Stimulated activated CD8-positive, alpha-beta memory T cell treated with anti-CD3 and anti-CD28 coated beads, Interleukin-15, amount 100 ng/mL, for 24 hours (primary cell): Measurements from ENCODE around the gene ST3GAL3.

Source experiments
- DNase-seq: peaks from one replicate; pipeline ENCODE4 v3.0.0-alpha.2; 2020; ENCODE audit warnings: low read depth

ST3GAL3 gene

GRCh38 chr1:43965316-43965715, 258.0 kb downstream of the ST3GAL3 start:
- no peak for DNase-seq

DNA sequence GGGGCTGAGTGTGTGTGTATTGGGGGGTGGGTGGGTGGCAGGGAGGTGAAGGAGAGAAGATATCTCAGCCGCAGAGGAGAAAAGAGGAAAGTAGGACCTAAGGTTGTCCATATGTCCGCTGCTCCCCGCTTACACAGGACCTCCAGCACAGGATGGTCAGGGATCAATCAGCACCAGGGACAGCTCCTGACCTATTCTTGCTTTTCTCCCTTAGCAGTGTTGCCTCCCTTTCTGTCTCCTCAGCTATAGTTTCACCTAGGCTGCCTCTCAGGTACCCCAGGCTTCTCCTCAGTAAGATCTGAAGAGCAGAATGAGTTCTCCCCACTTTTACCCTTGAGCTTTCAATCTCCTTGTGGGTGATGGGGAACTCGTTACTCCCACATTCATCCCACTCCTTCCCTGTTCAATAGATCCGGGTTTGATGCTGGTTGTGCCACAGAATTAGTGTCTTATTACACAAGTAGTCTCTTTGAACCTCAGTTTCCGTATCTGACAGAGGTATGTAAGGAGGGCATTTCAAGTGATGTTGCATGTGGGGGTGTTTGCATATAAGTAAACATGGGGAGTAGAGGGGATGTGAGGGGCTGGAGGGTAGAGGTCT, 261.1 kb downstream of the ST3GAL3 start:
- DNase-seq, result no peak

GRCh38 chr1:43969416-43969745, 262.0 kb downstream of the ST3GAL3 start:
- DNase-seq, result no peak

GRCh38 chr1:43969746-43970466, 262.6 kb downstream of the ST3GAL3 start, which contains the start of gene DPH2:
TSS of gene DPH2 (plus strand) at chr1:43970010. CDS start at chr1:43970176, 166 bp downstream.
- peak; percentile 82 for DNase-seq

DNA sequence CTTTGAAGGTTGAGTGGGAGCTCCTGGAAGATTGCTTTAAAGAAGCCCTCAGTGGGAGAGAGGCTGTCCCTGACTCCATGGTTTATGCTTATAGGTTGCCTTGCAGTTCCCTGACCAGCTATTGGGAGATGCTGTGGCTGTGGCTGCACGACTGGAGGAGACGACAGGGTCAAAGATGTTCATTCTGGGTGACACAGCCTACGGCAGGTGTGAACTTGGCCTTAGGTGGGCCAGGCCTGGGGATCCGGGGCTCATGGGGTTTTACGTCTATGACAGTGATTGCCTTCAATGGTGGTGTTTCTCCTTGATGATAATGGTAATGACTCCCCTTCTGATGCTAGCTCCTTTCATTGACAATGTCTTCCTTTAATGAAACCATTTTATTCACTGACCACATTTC, 263.2 kb downstream of the ST3GAL3 start:
- no peak for DNase-seq

- no peak for DNase-seq
Measured at GRCh38 chr1:43970911-43971310, 263.6 kb downstream of the ST3GAL3 start.

- no peak for DNase-seq
Measured at GRCh38 chr1:43971336-43971980, 264.1 kb downstream of the ST3GAL3 start.

DNA sequence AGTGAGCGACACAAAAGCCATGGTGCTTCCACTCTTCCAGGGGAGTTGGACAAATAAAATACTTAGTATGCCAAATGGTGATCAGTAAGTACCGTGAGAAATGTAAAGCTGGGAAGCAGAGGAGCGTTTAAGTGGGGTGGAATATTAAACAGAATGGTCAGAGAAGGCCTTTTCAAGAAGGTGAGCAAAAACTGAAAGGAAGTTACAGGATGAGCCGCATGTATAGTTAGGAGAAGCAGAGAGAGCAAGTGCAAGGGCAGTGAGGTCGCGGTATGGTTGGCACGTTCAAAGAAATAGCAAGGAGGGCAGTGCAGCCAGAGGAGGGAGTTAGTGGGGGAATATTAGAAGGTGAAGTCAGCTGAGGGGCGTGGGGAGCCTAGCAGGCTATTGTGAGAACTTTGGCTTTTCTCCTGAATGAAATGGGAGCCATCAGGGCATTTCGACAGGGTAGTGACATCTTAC, 266.7 kb downstream of the ST3GAL3 start:
- DNase-seq, result no peak

- DNase-seq, result peak; percentile 92
Measured at GRCh38 chr1:43974443-43975248, 267.3 kb downstream of the ST3GAL3 start, which contains the start of gene ATP6V0B. TSS of gene ATP6V0B (plus strand) at chr1:43974960. CDS start at chr1:43975041, 81 bp downstream.

DNA sequence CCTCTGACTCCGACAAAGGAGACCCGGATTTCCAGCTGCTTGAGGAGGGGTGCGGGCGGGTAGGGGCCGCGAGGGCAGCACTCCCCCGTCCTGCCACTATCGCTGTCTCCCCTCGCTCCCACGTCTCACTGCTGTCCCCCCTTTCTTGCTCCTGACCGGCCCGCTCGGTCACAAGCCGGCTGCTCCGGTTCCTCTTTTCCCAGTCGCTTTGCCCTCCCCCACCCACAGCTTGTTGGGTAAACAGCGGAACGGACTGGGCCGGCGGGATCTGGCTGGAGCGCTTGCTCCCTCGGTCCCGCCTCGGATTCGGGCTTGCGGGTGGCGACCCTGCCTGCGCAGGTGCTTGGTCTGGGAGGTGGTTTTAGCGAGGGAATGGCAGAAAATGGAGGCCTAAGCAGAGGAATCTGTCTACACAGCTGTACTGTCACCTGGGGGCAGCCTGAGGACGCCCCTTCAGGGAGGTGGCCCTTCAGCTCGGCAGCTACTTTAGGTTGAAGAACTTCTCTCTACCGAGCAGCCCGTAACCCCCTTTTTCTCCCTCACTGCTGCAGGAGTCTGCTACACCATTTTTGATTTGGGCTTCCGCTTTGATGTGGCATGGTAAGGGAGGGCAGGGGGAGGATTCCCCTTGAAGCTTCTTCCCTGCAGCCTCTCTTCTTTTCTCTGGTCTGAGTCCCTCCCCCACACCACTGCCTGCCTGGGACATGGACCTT, 268.1 kb downstream of the ST3GAL3 start:
- DNase-seq, result no peak

DNA sequence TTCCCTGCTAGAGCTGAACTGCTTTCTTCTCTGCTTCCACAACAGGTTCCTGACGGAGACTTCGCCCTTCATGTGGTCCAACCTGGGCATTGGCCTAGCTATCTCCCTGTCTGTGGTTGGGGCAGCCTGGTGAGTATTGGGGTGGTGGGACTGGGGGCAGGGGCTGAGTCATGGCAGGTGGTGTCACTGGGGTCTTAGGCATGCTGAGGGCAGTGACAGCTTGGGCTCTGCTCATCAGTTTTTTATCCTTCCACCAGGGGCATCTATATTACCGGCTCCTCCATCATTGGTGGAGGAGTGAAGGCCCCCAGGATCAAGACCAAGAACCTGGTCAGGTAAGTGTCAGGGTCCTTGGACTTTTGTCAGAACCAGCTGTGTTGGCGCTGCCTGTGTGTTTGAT, 268.7 kb downstream of the ST3GAL3 start:
- DNase-seq, result no peak

DNA sequence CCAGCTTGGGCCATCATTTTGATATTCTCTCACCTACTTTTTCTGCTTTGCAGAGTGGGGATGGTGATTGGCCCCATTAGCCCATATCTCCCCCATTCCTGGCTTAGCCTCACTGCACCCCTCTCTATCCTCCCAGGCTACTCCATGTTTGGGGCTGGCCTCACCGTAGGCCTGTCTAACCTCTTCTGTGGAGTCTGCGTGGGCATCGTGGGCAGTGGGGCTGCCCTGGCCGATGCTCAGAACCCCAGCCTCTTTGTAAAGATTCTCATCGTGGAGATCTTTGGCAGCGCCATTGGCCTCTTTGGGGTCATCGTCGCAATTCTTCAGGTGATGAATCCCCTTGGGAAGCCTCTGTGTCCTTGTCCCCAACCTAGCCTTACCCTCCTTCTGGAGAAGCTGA, 269.6 kb downstream of the ST3GAL3 start:
- no peak for DNase-seq

DNA sequence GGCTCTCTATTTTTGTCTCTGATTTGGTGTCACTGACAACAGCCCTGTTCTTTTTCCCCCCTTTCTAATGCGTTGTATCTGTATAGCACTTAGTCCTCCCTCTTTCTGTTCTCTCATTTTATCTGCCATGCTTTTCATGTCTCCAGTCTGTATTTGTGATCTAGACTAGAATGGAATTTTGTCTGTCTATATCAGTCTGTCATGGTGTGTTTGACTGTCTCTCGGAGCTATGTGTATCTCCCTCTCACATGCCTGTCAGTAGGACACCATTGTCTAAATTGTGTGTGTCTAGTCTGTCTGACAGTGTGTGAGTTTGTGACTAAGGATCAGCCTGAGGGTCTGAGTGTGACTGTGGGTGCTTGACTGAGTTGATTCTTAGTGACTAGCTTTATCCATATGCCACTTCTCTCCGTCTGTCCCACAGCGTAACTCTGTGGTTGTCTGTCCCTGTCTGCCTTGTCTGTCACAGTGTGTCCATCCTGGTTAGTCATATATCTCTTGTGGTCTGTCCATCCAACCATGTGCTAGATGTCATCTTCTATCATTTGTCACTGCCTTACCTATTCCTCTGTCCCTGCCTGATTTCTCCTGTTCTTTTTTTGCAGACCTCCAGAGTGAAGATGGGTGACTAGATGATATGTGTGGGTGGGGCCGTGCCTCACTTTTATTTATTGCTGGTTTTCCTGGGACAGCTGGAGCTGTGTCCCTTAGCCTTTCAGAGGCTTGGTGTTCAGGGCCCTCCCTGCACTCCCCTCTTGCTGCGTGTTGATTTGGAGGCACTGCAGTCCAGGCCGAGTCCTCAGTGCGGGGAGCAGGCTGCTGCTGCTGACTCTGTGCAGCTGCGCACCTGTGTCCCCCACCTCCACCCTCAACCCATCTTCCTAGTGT, 270.3 kb downstream of the ST3GAL3 start:
- no peak for DNase-seq

DNA sequence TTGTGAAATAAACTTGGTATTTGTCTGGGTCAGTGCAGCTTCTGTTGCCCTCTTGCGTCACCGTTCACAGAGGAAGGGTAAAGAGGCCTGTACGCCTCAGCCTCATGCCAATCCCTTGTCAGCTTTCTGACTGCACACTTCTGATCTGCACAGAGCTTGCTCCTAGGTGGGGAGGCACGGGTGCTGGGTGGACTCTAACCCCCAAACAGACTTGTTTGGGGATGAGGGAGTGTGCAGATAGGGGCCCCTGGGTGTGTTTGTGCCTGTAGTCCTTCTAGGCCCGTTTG, 270.9 kb downstream of the ST3GAL3 start:
- no peak for DNase-seq

GRCh38 chr1:43978551-43979260, 271.4 kb downstream of the ST3GAL3 start, which contains the start of gene B4GALT2:
TSS of gene B4GALT2 (plus strand) at chr1:43979210. CDS start at chr1:43981161, 1,951 bp downstream.
- no peak for DNase-seq

DNA sequence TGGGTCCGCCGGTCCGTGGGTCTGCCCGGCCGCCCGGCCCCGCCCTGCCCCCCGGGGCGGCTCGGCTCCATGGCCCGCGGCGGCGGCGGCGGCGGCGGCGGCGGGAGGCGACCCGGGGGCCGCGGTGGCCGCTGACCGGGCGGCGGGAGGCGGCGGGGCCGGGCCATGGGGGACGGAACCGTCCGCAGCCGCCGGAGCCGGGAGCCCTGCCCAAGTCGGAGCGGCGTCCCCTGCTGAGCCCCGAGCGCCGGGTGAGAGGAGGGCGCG, 271.9 kb downstream of the ST3GAL3 start:
- no peak for DNase-seq

DNA sequence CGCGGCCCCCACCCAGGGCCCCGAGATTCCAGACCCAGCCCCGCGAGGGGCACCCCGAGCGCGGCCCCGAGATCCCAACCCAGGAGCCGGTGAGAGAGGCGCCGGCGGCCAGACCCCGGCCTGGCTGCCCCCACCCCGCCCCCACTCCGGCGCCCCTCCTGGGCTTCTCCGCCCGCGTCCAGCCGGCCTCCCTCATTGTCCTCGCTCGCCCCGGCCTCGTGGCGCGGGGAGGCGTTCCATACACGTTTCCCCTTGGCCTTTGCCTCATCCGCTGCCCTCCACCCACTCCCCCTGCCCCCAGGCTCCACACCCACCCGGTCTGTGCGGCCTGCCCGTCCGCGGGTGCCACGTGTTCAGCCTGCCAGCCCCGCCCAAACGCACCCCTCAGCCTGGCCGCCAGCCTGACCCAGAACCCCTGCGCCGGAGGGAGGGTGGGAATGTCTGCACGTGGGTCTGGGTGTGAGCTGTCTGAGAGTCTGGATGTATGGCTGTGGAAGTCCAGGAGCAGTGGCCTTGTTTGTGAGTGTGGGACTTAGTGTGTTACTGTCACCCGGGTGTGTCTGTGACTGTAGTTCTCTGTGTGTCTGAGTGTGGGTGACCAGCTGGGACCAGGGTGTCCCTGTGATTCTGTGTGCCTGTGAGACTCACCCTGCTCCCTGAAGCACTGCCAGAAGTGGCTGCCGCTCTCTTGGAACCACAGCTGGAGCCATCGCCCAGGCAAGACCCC, 272.4 kb downstream of the ST3GAL3 start:
- no peak for DNase-seq

- DNase-seq, result no peak
Measured at GRCh38 chr1:43980255-43981134, 273.2 kb downstream of the ST3GAL3 start.
